HG03103 (cell line): Measurements from ENCODE around the gene RNASET2.
"Not testable (repeated sequence)": the region's sequence is repeated elsewhere in the genome, so short reads cannot be mapped to it uniquely, and the experiment has no call there.

ENCODE experiments used
- ATAC-seq: cut with Tn5 transposase; IDR thresholded peaks from one replicate; pipeline ENCODE4 v1.9.1; 2021; ENCODE audit warnings: low read depth; ENCODE audit not compliant: unreplicated experiment

The RNASET2 gene

DNA sequence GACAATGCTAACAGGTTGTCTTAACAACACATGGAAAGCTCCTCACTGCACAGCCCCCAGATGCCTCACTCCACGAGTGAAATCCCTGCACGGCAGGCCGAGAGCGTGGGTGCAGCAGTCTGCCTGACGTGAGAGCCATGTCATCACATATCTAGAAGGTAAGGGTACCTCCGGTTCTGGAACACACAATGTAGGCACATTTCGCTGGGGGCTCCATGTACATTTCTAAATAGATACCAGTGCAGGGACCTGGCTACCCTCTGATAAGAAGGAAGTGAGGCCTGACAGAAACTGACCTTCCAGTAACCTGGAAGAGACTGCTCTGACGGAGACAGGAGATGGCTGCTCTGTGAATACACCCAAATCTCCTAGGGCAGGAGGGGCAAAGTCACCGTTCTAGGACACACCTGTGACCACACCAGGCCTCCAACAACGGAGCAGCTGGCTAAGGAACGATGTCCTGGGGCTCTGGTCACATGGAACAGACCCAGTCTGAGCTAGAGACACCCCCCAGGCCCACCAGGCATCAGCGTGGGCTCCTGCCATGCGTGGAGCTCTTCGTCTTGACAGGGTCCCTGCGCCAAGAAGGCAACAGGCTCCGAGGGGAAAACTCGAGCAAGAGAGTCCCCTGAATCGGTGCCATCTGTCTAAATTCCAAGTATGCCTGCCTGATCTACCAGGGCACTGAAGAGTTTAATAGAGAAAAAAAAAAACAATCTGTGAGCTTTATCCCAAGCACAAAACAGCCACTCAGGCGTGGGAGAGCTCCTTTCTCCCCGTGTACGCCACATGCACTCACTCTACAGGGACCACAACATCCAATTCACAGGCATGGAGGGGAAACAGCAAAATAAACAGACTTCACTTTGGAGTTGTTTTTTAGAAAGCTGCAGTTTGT, 27.5 kb downstream of the RNASET2 start:
- ATAC-seq: no peak

DNA sequence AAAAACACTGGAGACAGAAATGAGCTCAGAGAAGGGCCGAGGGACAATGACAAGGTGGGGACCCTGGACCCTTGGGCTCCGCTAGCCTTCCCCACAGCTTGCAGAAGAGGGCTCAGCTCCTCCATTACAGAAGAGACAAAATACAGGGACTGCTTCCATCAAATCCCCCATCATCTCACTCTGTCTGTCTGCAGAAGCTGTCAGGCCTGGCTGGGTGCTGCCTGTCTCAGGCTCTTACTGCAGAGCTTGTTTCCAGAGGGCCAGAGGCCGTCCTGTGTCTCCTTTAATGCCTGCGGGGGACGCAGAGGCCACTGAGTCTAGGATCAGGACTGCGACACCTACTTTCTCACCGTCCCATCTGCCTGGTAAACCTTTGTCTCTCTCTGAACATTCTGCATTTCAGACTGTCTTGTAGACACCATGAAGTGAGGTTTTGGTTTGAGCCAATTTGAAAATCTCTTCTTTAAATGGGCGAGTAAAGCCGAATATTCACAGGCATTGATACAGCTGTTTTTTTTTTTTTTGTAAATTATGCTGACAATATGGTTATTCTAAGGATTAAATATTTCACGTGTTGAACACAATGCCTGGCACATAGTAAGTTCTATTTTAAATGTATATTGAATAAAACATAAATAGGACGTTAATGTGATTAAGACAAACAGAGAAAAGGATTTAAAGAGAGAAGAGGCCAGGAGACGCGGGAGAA, 28.3 kb downstream of the RNASET2 start:
- ATAC-seq: no peak

DNA sequence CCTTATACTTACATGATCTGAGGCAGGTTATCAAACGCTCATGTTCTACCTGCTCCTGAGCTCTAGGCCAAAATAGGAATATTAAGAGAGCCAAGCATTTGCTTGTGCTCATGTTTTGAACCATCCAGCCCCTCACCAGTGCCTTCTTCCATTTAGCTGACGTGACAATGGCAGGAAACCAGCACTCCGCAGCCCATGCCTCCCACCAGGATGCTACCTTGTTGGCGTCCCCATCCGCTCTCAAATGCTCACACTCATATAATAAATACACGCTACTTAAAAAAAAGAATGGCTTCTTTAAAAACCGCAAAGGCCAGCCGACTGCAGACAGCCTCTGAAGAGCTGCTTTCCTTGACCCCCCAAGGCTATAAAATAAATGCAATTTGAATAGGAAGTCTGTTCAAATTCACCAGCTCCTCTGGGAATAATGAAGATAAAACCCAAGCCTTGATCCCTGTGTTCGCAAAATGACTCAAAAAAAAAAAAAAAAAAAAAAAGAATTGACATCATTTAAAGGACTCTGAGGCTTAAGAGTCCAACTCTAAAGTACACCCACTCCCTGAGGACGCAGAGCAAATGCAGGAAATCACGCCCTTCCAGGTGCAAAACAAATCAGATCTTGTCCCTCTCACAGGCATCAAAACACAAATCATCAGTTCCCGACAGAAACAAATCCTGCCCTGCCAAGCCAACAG, 29.0 kb downstream of the RNASET2 start:
- no peak for ATAC-seq

DNA sequence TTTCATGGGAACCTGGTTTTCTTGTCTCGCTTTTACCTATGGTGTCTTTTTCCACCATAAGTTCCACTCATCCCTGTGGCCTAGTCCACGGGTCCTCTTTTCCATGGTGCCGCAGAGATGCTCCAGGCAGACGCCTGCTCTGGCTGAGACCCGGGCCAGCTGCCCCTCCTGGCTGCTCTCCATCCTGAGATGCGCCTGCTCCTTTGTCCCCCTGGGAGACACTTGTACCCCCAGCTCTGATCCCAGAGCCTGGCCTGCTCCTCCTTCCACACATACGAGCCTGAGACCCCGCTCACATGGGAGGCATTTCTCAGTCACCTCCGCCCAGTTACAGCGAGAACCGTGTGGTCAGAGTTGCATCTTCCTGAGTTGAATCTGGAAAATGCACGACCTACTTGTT, 29.6 kb downstream of the RNASET2 start:
- ATAC-seq: no peak

DNA sequence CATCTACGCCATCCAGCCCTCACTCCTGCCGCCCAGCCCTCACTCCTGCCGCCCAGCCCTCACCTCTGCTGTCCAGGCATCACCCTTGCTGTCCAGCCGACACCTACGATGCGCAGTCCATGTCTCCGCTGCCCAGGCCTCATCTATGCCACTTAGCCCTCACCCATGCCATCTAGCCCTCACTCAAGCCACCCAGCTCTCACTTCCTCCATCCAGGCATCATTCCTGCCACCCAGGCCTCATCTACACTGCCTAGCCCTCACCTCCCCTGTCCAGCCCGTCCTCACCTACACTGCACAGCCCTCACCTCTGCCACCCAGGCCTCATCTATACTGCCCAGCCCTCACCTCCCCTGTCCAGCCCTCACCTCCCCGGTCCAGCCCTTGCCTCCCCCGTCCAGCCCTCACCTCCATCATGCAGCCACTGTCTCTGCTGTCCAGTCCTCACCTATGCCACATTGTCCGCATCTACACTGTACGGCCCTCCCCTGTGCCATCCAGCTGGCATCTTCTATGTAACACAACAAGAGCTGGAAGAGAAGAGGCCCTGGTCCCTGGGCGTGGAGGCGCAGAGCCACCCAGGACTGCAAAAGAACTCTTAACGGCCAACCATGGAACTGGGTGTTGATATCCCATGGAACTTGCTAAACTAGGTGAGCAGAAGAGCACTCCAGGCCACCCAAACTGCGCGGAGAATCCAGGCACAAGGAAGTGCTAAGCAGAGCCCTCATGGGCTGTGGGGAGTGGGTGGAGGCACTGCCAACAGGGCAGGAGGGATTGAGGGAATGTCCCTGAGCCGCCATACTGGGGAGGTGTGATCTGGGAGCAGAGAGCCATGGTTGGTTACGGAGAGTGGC, 31.0 kb downstream of the RNASET2 start:
- no peak for ATAC-seq

DNA sequence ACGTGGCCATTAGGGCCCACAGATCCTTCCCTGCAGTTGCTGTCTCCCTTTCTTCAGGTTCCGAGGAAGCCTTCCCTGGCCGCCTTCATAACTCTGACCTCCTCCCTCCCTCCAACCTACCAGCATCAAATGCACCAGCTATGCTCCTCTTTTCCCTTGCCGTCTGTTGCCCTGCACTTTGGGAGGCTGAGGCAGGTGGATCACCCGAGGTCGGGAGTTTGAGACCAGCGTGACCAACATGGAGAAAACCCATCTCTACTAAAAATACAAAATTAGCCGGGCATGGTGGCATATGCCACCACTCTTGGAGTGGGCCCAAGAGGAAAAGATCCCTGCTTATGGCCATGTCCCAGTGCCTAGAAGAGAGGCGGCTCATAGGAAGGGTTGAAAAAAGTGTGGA, 31.8 kb downstream of the RNASET2 start:
- no peak for ATAC-seq

DNA sequence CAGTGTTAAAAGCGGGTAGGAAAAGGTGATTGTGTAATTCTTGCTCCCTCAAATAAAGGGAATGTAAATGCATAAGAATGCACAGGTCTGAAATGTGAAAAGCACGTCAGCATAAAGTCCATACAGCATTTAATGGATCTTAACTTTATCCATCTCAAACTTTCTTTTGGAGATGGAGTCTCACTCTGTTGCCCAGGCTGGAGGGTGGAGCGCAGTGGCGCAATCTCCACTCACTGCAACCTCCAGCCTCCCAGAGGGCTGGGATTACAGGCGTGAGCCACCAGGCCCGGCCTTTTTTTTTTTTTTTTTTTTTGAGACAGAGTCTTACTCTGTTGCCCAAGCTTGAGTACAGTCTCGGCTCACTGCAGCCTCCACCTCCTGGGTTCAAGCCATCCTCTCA, 33.4 kb downstream of the RNASET2 start:
- no peak for ATAC-seq

DNA sequence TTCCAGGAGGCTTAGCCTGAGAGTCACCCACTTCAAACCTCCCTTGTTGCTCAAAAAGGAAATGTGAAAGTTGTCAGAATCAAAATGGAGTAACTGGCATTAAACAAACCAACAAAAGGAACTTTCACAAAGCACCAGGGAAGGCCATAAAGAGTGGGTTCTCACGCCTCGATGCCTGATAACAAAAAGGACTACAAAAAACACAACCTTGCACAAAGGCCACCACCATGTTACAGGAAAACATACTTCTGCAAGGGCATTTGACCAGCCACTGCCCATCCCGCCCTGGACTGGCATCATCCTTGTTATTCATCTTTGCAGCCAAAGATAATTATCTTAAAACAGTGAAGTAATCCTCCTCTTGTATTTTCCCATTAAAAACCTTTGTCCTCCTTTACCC, 34.8 kb downstream of the RNASET2 start:
- ATAC-seq: no peak

DNA sequence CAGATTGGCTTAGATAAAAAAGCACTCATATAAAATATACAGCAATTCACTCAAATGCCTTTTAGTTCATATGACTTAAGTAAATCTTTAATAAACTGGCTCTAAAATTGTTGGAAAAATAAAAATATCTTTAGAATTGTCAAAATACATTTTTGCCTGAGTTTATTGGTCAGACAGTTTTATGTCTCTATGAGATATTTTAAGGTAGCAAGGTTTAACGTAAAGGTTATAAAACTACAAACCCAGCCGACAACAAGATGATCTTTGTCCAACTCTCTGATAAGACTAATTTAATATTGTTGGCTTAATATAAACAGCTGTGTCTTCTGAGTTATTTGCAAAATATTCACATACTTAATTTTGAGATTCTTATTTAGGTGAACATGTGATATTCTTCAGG, 39.5 kb downstream of the RNASET2 start:
- ATAC-seq: no peak

DNA sequence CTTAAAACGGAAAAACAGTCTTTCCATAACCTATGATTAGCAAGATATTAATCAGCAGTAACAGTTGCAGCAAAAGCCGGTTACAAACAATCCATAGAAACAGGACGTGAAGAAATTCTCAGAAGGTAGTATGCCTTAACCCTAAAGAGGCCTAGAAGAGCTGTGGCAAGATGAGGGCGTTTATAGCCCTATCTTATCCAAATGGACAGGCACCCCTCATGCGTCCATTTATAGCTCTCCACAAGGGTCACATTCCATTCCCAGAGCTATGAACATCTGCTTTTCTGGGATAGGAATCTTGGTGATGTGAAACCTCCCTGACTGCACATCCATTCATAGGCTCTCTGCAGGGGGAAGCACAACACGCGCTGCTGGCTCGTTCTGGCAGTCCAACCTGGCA, 40.9 kb downstream of the RNASET2 start:
- not testable (repeated sequence) for ATAC-seq

DNA sequence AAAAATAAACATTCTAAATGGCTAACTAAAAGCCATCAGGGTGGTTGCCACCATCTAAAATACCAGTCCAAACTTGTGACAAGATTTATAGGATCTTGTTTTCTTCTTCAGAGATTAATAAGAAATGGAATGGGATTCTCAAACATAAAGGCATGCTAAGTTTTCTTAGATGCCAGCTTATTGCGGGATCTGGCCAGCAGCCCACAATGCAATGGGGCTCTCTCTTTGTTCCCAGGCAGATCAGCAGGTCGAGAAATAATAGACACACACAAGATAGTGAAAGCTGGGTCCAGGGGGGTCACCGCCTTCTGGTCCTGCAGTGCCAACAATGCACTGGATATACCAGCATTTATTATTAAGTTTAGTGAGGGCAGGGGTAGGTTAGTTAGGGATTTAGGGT, 41.4 kb downstream of the RNASET2 start:
- not testable (repeated sequence) for ATAC-seq

DNA sequence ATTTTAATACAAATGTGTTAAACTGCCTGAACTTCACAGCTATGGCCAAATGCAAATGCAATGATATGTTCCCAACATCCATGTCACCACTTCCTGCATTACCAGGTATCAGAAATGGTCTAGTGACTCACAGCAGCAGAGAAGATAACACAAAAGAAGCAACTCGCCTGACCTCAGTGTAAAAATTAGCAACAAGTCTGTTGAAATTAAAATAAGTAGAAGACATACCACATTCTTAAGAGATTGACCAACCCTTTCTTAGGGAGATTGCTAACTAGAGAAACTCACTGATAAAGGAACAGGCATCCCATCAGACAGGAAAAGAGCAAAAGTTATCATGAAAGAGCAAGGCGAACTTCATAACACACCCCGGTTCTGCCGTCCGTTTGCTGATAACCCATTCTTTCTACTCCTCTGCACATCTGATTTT, 45.1 kb downstream of the RNASET2 start:
- no peak for ATAC-seq

DNA sequence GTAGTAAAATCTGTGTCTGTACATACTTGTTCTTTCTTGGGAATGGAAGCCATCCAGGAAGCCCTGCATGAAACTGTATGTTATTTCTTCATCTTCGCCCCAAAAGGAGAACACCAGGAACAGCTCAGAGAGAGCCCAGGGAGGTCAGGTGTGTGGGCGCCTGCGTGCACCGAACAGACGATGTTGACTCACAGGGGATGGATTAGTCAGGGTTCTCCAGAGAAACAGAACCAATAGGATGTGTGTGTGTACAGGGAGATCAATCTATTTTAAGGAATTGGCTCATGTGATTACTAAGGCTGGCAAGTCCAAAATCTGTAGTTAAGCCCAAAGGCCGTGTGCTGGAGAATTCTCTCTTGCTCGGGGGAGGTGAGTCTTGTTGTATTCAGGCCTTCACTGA, 45.7 kb downstream of the RNASET2 start:
- no peak for ATAC-seq

DNA sequence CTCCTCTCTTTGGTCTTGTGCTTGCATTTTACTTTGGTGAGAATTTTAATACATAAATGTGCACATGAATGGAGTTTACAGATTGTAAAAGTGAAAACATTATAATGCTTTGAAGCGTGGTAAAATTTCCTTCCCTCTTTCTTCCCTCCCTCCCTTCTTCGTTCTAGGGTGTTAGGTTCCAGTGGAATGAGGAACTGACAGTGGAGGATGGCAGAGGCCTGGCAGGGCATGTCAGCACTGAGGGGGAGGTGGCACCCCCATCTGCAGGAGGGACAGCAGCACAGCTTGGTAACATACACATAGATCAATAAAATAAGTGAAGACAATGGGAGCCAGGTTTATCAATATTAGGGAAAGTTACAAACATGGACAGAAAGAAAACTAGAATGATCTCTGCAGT, 47.5 kb downstream of the RNASET2 start:
- ATAC-seq: no peak

DNA sequence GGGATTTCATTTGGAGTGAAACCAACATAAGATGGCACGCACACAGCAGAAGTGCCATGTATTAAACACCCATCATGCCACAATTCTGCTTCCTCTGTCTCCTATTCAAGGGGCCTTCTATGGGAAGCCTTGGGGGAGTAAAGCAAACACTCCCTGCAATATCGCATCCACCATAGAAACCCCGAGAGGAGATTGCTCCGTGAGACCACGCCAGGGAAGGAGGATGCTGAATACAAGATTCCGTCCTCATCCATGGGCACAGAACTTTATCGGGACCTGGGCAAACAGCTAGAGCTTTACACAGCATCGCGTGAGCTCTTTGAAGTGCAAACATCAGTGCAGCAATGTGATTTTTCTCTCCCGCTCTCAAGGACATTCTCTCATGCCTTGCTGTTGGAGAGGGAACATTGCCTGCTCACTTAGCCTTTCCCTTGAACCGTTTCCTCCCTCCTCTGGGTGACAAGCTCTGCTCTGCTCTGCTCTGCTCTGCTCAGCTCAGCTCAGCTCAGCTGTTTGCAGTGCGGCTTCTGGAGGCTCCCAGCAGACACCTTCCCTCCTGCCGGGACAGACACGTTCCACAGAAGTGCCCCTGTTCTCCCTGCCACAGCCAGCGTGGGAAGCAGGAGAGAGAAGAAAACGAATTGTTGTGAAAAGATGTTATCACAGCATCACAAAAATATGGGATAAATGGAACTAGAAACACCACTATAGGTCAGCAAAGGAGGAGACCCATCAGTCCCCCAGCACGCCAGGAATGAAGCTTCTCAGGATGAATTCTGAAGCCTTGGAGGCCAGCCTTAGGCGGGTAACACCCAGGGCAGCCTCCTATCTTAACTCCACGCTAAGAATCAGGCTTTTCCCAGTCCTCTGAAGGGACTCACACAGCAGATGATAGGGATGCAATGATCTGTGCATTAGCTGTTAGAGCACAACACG, 48.2 kb downstream of the RNASET2 start:
- no peak for ATAC-seq

DNA sequence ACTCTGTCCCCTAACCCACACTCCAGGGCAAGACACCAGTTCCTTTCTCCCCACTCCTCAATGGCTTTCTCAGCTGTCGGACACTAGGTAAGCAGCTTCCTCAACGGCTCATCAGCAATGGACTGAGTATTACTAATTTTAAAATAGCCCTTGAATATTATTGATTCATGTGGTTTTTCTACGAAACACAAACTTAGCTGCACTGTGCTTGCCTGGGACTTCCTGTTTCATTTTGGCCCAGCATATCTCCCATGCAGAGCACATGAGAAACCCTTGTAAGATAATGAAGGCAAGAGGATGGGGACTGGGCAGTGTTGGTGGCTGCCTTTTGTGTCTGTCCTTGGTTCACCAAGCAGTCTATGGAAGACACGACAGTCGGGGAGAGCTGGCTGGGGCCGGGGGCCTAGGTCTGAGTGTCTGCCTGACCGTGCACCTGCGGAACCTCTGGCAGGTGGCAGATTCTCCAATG, 48.9 kb downstream of the RNASET2 start:
- ATAC-seq: peak; percentile 95

DNA sequence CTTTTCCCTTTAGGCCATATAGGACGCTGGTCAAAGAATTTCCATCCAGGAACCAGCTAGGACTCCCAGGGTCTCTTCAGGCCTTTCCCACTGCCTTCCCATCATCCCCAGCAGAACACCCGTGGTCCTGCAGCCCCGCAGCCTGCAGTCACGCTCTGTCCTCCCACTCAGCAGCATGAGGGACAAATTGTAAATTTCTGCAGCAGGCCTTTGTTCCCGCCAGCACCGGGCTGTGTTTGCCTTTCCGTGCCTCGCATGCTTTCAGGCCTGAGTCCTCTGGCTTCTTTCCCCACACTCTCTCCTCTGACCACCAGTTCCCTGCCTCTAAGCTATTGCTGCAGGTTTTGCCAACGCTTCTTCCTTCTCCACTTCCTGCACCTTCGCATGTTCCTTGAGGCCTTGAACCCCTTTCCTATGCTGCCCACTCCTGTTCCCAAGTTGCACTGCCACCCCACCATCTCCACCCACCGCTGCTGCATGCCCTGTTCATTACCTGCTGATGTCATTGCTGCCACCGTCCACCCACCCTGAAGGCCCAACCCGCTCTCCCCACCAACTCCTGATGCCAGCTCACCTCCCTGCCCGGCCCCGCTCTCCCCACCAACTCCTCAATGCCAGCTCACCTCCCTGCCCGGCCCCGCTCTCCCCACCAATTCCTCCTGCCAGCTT, 49.8 kb downstream of the RNASET2 start:
- no peak for ATAC-seq

DNA sequence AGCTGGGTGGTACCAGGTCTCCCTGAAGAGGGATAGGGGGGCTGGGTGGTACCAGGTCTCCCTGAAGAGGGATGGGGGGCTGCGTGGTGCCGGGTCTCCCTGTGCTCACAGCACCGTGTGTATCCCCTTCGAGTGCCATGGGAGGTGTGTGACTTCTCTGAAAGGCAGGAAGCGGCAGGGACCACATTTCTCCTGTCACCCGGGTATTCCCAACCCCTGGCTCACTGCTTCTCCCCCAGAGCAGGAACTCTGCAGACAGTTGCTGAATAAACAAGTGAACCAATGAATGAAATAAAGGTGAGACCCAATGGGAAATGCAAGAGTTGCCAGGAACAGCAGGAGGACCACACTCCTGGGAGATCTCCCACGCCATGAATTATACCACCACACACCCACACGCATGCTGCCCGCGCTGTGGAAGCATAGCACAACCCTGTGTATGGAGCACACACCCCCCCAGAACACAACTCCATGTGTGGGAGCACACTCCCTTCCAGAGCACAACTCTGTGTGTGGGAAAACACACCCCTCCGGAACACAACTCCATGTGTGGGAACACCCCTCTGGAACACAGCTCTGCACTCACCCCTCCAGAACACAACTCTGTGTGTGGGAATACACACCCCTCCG, 50.7 kb downstream of the RNASET2 start:
- ATAC-seq: no peak
